Omental fat pad (tissue), 4 donors: ENCODE data around the gene MSANTD2. TPM values are rescaled to one million over a fixed set of nuclear protein-coding genes. Genes with fewer than 3 reads are reported as not detected.

Experiments used
- ATAC-seq: fragments of 150-250 bp; one replicate; pipeline ENCODE4 v1.9.1; 2016; ENCODE audit warnings: mild to moderate bottlenecking, moderate library complexity; ENCODE audit not compliant: low FRiP score
- DNase-seq: peaks from one replicate; pipeline ENCODE4 v3.0.0-alpha.2; 2019; ENCODE audit warnings: low spot score
- total RNA-seq, 4 donors: library from RNA; depleted of rRNA; stranded (reverse); fragments of >200 nt; gene quantifications; one replicate each; pipeline ENCODE4 v1.1.0, GENCODE V29; 2016
- TF ChIP-seq, protein P1 (sequence below), 3 donors: fragments of 450-650 bp; IDR thresholded peaks; one replicate each; pipeline ENCODE4 v1.5.1; 2016 to 2017; ENCODE audit warnings: antibody characterized with exemption in 3 of 3, mild to moderate bottlenecking in 3 of 3, moderate library complexity in 2 of 3

The MSANTD2 gene
- total RNA-seq, 4 donors from 2014 or later: 12.9 to 27.1 (median 16.2) TPM

DNA sequence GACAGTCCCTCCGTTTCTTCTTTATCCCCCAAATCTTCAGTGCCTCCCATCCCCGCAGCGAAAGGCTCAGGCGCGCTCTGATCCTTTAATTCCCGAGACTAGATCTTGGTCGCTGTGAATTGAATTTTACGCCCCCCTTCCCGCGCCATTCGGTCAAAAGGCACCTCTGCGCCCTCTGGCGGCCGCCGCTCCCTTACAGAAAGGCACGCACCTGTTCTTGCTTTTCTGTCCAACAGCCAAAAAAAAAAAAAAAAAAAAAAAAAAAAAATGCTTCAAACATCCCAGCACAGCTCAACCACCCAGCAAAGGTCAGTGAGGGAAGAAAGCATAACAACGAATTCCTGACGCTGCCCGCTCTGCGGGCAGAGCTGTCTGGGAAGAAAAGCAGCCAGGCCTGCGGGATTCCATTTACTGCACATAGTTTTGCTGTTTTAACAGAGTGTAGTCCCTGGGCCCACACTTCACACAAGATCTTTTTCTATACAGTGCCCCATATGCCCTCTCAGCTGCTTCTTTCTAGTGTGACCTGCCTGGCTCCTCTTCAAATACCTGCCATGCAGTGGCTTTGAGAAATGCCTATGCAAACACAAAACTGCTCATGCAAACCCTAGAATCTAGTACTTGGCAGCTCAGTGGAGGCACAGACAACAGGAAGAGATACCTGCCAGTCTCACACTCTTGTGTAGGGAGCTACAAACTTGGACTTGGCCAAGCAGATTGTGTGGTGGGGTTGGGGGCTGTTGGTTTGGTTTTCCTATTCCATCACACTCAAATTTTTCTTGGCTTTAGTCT lies 36.9 kb downstream of the MSANTD2 start:
- peak; percentile 37 for ATAC-seq

DNA sequence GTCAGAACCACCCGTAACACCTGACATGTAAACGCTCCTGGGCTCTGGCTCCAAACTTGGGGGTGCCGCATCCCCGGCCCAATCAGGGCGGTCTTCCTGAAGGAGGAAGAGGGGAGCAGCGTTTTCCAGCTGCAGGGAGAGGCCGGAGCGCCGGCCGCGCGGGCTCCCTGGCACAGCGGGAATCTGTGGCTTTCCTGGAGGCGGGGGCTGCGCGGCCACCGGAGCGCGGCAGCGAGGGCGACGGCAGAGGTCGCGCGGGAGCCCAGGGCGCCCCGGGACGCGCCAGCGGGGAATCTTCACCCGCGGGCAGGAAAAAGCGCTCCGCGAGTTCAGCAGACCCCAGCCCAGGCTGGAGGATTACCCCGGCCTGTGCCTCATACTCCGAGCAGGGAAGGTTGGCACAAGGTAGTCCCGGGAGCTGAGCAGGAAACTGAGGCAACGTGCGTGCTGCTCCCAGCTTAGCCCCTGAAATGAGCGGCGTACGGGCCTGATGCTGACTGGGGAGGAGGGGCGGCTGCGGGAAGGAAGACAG lies 37.5 kb downstream of the MSANTD2 start:
- ATAC-seq (no peak), DNase-seq (no peak)
- TF ChIP-seq, protein P1, sequence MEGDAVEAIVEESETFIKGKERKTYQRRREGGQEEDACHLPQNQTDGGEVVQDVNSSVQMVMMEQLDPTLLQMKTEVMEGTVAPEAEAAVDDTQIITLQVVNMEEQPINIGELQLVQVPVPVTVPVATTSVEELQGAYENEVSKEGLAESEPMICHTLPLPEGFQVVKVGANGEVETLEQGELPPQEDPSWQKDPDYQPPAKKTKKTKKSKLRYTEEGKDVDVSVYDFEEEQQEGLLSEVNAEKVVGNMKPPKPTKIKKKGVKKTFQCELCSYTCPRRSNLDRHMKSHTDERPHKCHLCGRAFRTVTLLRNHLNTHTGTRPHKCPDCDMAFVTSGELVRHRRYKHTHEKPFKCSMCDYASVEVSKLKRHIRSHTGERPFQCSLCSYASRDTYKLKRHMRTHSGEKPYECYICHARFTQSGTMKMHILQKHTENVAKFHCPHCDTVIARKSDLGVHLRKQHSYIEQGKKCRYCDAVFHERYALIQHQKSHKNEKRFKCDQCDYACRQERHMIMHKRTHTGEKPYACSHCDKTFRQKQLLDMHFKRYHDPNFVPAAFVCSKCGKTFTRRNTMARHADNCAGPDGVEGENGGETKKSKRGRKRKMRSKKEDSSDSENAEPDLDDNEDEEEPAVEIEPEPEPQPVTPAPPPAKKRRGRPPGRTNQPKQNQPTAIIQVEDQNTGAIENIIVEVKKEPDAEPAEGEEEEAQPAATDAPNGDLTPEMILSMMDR (IDR thresholded peaks at IDR 0.05): no peak

More for the DNA sequence above, 36.9 kb downstream of the MSANTD2 start:
- TF ChIP-seq, protein P1 (IDR thresholded peaks at IDR 0.05): peak in 1 of 3 donors; percentile 44
- DNase-seq: peak; percentile 89

DNA sequence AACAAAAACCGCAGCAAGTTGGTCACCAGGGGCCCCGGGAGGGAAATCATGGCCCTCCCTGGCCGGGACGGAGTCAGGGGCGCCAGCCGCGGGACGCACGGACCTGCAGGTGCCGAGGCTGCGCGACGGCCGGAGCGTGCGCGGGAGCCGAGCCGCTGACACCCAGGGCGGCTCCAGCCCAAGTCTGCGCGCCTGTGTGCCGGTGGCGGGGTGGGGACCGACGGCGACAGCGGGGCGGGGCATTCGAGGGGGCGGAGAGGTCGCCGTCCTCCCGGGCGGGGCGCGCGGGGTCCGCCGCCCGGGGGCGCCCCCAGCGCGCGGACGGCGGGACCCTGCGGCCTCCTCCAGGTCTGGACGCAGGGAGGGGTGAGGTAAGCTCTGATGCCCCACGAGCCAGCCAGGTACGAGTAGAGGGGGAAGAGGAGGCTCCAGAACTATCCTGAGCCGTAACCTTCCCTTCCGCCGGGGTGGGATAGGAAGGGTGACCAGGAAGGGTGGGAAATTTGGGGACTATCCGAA lies 38.0 kb downstream of the MSANTD2 start, which contains the start of gene ESAM:
Gene ESAM, minus strand, starts transcription at position 186 of the 519 bp plus-strand sequence. Its CDS starts 136 bp downstream, at position 50.
- ATAC-seq: no peak
- TF ChIP-seq, protein P1 (IDR thresholded peaks at IDR 0.05): no peak
- no peak for DNase-seq

DNA sequence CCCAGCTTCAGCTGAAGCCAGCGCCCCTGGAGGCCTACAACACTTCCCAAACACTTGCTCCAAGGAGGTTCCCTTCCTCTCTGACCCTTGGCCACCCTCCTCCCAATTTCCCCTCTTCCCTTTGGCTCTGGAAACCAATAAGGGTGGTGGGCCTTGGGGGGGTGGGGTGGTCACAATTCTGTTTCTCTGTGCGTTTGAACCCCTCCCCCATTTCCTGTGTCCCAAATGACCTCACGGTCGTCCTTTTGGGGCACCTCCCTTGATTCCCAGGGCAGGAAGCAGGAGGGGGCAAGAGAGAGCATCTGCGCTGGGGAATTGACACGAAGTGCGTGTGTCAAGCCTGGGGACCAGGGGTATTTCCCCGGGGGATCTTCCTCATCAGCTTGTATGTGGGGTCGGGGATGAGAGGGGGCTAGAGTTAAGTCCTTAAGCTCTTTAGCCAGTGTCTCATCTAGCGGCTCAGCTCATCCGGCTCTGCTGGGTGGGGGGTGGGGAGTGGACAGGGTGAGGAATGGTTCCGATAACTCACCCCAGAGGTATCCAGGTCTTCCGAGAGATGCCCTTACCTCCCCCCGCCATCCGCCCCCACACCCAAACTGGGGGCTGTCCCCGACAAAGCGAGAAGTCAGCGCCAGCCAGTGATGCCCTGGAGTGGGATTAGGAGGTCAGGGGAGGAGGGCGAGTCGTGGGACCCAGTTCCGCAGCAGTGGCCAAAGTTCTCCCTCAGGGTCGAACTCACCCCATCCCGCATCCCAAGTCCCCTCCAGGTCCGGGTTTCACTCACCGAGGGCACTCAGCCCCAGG lies 38.7 kb downstream of the MSANTD2 start:
- ATAC-seq: no peak
- TF ChIP-seq, protein P1 (IDR thresholded peaks at IDR 0.05): no peak
- no peak for DNase-seq

DNA sequence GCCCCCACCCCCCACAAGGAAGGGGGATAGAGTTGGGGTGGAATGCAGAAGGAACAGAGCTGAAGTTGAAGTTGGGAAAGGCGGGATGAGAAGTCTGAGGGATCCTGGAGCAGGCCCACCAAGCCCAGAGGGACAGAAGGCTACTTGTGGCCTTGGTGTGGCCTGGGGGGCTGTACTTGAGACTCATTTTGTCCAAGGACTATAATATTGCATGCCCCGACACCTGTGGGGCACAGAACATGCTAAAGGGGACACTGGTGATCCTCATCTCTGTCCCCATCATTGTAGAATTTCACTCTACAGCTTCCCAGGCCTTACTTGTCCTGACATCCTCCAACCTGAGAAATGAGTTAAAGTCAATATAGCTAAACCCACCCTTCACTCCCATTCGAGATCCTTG lies 39.4 kb downstream of the MSANTD2 start:
- ATAC-seq (no peak), DNase-seq (no peak)
- TF ChIP-seq, protein P1 (IDR thresholded peaks at IDR 0.05): no peak

DNA sequence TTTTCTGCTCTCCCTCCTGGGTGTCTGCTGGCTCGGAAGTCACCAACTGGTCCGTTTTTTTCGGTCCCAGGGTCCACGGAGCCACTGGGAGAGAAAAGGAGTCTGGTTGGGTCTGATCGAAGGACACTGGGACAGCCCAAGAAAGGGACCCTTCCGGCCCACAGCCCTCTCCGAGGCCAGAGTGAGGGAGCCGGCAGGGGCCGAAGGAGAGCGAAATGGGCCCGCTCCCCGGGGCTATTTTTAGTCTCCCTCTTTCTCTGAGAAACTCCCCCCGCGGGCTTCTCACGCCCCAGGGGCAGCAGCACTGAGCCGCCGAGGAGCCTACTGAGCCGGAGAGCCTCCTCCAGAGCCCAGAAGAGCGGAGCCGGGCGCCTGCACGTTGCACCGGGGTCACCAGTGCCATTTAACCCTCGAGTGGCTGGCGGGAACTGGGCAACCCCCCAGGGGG lies 40.0 kb downstream of the MSANTD2 start:
- no peak for ATAC-seq
- TF ChIP-seq, protein P1 (IDR thresholded peaks at IDR 0.05): no peak
- DNase-seq: no peak
